ENCODE measurements around the gene LSAMP. TPM values are rescaled to one million over a fixed set of nuclear protein-coding genes. Genes with fewer than 3 reads are reported as not detected.

LSAMP gene
- total RNA-seq, 1 experiment from 2014 or later, result 0.90 TPM

GRCh38 chr3:115958526-115958925 is 486.8 kb downstream of the LSAMP start:
- TF ChIP-seq CTCF (conservative IDR thresholded peaks at IDR 0.05), result no peak
- H3K14ac ChIP-seq (ENCODE audit: insufficient read depth, low read length), result no peak overlapping the region
- H3K27ac Mint-ChIP-seq, result no peak overlapping the region
- H4K91ac ChIP-seq (ENCODE audit: insufficient read length, low read depth, low read length), result no peak overlapping the region
- no peak overlapping the region for H3K18ac ChIP-seq (ENCODE audit: insufficient read length, low read depth, low read length)
- no peak overlapping the region for H2BK15ac ChIP-seq (ENCODE audit: low read depth, low read length)
- no peaks in the 10 kb centered on the region for H3K36me3 Mint-ChIP-seq (ENCODE audit: insufficient read depth in 1 of 3, low read depth in 3 of 3)
- no peak overlapping the region for H2BK5ac ChIP-seq (ENCODE audit: insufficient read length, low read length)
- H2AK5ac ChIP-seq (ENCODE audit: insufficient read length, low read length), result no peak overlapping the region
- no peak overlapping the region for H3T11ph ChIP-seq (ENCODE audit: low read length)
- no peaks in the 10 kb centered on the region for H3K9me3 Mint-ChIP-seq
- H3K23ac ChIP-seq (ENCODE audit: insufficient read length, low read depth, low read length), result no peak overlapping the region
- no peaks in the 10 kb centered on the region for H3K4me1 Mint-ChIP-seq
- H2AFZ ChIP-seq (ENCODE audit: low read length), result no peak overlapping the region
- H3K27me3 ChIP-seq (ENCODE audit: insufficient read depth, low read length), result no peaks in the 10 kb centered on the region
- WGBS (ENCODE audit: extremely low coverage, insufficient read length, low lambda C conversion rate), result no CpG with 5 or more reads among the region's 5 CpGs
- no peaks in the 10 kb centered on the region; the same call in 1 of the 2 replicates for H3K27me3 Mint-ChIP-seq (ENCODE audit: low read depth)
- H3K9me3 ChIP-seq (ENCODE audit: control insufficient read depth, low read depth, low read length), result no peaks in the 10 kb centered on the region
- no peaks in the 10 kb centered on the region for H4K20me1 ChIP-seq (ENCODE audit: control insufficient read depth, insufficient read depth, insufficient read length)
- H2BK20ac ChIP-seq (ENCODE audit: low read depth, low read length, poor library complexity, severe bottlenecking), result no peak overlapping the region
- no peaks in the 10 kb centered on the region for H3K4me1 ChIP-seq (ENCODE audit: insufficient read depth, low read length)
- no peak overlapping the region for H2BK120ac ChIP-seq (ENCODE audit: low read depth, low read length, poor library complexity, severe bottlenecking)
- H3K4me2 ChIP-seq (ENCODE audit: insufficient read depth, insufficient read length, low read length), result no peak overlapping the region
- no peak overlapping the region for H3K9ac ChIP-seq (ENCODE audit: extremely low read depth, insufficient read length, low read length)
- H3K79me2 ChIP-seq (ENCODE audit: insufficient read depth, low read length), result no peaks in the 10 kb centered on the region
- DNase-seq, result no peak
- no peak overlapping the region for H3K56ac ChIP-seq (ENCODE audit: insufficient read length, low read depth, low read length)
- no peak overlapping the region for H2BK12ac ChIP-seq (ENCODE audit: insufficient read length, low read depth, low read length)
- H3K4me3 Mint-ChIP-seq, result no peak overlapping the region
- H3K27ac ChIP-seq (ENCODE audit: insufficient read length, low read depth, low read length), result no peak overlapping the region
- no peak overlapping the region for H4K5ac ChIP-seq (ENCODE audit: insufficient read length, low read depth, low read length)
- no peaks in the 10 kb centered on the region for H3K23me2 ChIP-seq (ENCODE audit: insufficient read length, low read depth, low read length, poor library complexity, severe bottlenecking)
- H3K4ac ChIP-seq (ENCODE audit: low read depth, low read length), result no peak overlapping the region
- H4K8ac ChIP-seq (replicated peaks; ENCODE audit: insufficient read length, low read depth, low read length), result no peak overlapping the region
- no peaks in the 10 kb centered on the region for H3K79me1 ChIP-seq (ENCODE audit: insufficient read depth, low read depth, low read length, poor library complexity, severe bottlenecking)
